ENCODE data around the gene GSTA5.
"Not testable (repeated sequence)": the region's sequence is repeated elsewhere in the genome, so short reads cannot be mapped to it uniquely, and the experiment has no call there.

The GSTA5 gene

DNA sequence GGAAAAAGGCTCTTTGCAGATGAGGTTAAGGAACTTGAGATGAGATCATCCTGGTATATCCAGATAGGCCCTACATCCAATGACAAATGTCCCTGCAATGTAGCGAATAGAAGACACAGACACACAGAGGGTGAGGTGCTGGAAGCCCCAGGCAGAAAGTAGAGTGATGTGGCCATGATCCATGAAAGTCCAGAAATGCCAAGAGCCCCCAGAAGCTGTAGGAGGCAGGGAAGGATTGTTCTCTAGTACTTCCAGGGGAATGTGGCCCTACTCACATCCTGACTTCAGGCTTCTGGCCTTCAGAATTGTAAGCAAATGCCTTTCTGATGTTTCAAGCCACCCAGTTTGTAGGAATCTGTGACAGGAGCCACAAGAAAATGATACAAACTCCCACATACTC, 51.0 kb downstream of the GSTA5 start:
- DNase-seq (ENCODE audit: low read depth, low spot score), result not testable (repeated sequence)

DNA sequence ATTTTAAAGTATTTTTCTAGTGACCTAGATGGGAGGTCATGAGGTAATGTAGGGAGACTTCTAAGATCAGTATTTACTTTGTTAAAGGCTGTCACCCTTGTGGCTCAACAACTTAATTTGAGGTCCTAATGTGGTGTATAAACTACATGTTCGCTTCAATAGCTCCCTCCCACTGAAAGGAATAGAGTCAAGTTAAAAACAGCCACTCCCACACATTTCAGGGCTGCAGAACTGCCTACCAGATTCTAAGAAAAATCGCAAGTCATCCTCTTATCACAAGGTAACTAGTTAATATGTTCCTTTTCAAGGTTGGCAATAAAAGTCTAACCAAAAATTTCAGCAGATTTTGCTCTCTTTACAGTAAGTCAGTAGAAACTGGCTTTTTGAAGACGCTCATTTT, 52.1 kb downstream of the GSTA5 start:
- no peak for DNase-seq (ENCODE audit: low read depth, low spot score)

- no peak for DNase-seq (ENCODE audit: low read depth, low spot score)
Observed at GRCh38 chr6:52787917-52788316, 52.7 kb downstream of the GSTA5 start.

DNA sequence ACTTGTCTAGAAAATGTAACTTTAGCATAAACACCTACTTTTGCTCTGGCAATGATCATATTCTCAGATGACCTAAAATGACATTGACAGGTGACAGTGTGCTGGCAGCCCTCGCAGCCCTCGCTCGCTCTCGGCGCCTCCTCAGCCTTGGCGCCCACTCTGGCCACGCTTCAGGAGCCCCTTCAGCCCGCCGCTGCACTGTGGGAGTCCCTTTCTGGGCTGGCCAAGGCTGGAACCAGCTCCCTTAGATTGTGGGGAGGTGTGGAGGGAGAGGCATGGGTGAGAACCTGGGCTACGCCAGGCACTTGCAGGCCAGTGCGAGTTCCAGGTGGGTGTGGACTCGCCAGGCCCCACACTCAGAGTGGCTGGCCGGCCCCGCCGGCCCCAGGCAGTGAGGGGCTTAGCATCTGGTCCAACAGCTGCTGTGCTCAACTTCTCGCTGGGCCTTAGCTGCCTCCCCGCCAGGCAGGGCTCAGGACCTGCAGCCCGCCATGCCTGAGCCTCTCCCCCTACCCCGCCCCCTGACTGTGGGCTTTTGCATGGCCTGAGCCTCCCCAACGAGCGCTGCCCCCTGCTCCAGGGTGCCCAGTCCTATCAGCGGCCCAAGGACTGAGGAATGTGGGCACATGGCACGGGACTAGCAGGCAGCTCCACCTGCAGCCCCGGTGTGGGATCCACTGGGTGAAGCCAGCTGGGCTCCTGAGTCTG, 54.2 kb downstream of the GSTA5 start:
- no peak for DNase-seq (ENCODE audit: low read depth, low spot score)

GRCh38 chr6:52782696-52783274, 57.8 kb downstream of the GSTA5 start:
- not testable (repeated sequence) for DNase-seq (ENCODE audit: low read depth, low spot score)

- not testable (repeated sequence) for DNase-seq (ENCODE audit: low read depth, low spot score)
Observed at GRCh38 chr6:52782209-52782608, 58.4 kb downstream of the GSTA5 start.
